ENCODE measurements around the gene PEAK1.

PEAK1 gene

GRCh38 chr15:77266708-77267386, 153.1 kb downstream of the PEAK1 start:
- no peak for ATAC-seq
- TF ChIP-seq ZFP30 (CRISPR knock-in tag; IDR thresholded peaks at IDR 0.05) (no peak), CSRNP3 (CRISPR knock-in tag; IDR thresholded peaks at IDR 0.05) (no peak), CREB5 (CRISPR knock-in tag; IDR thresholded peaks at IDR 0.05; ENCODE audit: low read depth) (no peak), POU6F1 (CRISPR knock-in tag; IDR thresholded peaks at IDR 0.05; ENCODE audit: borderline replicate concordance, low read depth) (no peak), GLIS3 (CRISPR knock-in tag; IDR thresholded peaks at IDR 0.05) (no peak), PPARA (CRISPR knock-in tag; IDR thresholded peaks at IDR 0.05; ENCODE audit: borderline replicate concordance) (no peak), BACH2 (CRISPR knock-in tag; IDR thresholded peaks at IDR 0.05; ENCODE audit: borderline replicate concordance) (no peak), TOX (CRISPR knock-in tag; IDR thresholded peaks at IDR 0.05; ENCODE audit: borderline replicate concordance) (no peak), ESRRG (CRISPR knock-in tag; IDR thresholded peaks at IDR 0.05) (no peak)

- ATAC-seq, result no peak
- no peak for TF ChIP-seq ZNF8 (CRISPR knock-in tag; IDR thresholded peaks at IDR 0.05)
- no peak for TF ChIP-seq TSHZ2 (CRISPR knock-in tag; IDR thresholded peaks at IDR 0.05)
- no peak for TF ChIP-seq POU6F1 (CRISPR knock-in tag; IDR thresholded peaks at IDR 0.05; ENCODE audit: borderline replicate concordance, low read depth)
- TF ChIP-seq CSDC2 (CRISPR knock-in tag; IDR thresholded peaks at IDR 0.05), result no peak
- no peak for TF ChIP-seq ARNTL (CRISPR knock-in tag; IDR thresholded peaks at IDR 0.05; ENCODE audit: borderline replicate concordance, low read depth)
- TF ChIP-seq ZNF565 (CRISPR knock-in tag; conservative IDR thresholded peaks at IDR 0.05; ENCODE audit: low read depth), result no peak
- no peak for TF ChIP-seq ESRRG (CRISPR knock-in tag; IDR thresholded peaks at IDR 0.05)
- TF ChIP-seq OSR1 (CRISPR knock-in tag; IDR thresholded peaks at IDR 0.05), result no peak
- TF ChIP-seq ZC3H10 (CRISPR knock-in tag; IDR thresholded peaks at IDR 0.05), result no peak
Measured at GRCh38 chr15:77255385-77255784, 164.5 kb downstream of the PEAK1 start.

GRCh38 chr15:77251662-77252061, 168.2 kb downstream of the PEAK1 start:
- ATAC-seq, result no peak
- no peak for TF ChIP-seq ZNF8 (CRISPR knock-in tag; IDR thresholded peaks at IDR 0.05)
- no peak for TF ChIP-seq ESRRG (CRISPR knock-in tag; IDR thresholded peaks at IDR 0.05)
- no peak for TF ChIP-seq POU6F1 (CRISPR knock-in tag; IDR thresholded peaks at IDR 0.05; ENCODE audit: borderline replicate concordance, low read depth)
- no peak for TF ChIP-seq ZNF70 (CRISPR knock-in tag; IDR thresholded peaks at IDR 0.05)
- no peak for TF ChIP-seq ARNTL (CRISPR knock-in tag; IDR thresholded peaks at IDR 0.05; ENCODE audit: borderline replicate concordance, low read depth)
- no peak for TF ChIP-seq SNAI2 (CRISPR knock-in tag; IDR thresholded peaks at IDR 0.05)
- TF ChIP-seq TSHZ2 (CRISPR knock-in tag; IDR thresholded peaks at IDR 0.05), result no peak
- no peak for TF ChIP-seq ZNF565 (CRISPR knock-in tag; conservative IDR thresholded peaks at IDR 0.05; ENCODE audit: low read depth)
- no peak for TF ChIP-seq CSDC2 (CRISPR knock-in tag; IDR thresholded peaks at IDR 0.05)
- no peak for TF ChIP-seq CSRNP3 (CRISPR knock-in tag; IDR thresholded peaks at IDR 0.05)
- no peak for TF ChIP-seq BACH2 (CRISPR knock-in tag; IDR thresholded peaks at IDR 0.05; ENCODE audit: borderline replicate concordance)
- no peak for TF ChIP-seq OSR1 (CRISPR knock-in tag; IDR thresholded peaks at IDR 0.05)
- no peak for TF ChIP-seq GLIS3 (CRISPR knock-in tag; IDR thresholded peaks at IDR 0.05)

Data from SK-N-SH treated with all-trans-retinoic acid at 6 μM for 48 hours (cell line).